Measurements from ENCODE around the gene GREB1. TPM values are rescaled to one million over a fixed set of nuclear protein-coding genes. Genes with fewer than 3 reads are reported as not detected.

GREB1 gene
- total RNA-seq, 1 donor from 2014 or later = 2.7 TPM

DNA sequence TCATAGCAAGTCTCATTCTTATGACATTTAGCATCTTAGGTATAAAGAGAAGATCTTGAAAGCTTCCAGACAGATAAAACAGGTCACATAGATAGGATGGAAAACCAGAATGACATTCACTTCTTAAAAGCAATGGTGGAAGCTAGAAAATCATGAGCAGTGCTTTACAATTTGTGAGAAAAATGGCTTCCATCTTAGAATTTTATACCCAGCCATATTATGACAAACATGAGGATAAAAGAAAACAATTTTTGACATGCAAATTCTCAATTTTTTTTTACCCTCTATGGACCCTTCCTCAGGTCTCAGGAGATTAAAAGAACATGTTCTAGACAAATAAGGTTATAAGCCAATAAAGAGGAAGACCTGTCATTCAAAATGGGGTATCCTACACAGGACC is 129.0 kb downstream of the GREB1 start:
- no peak for DNase-seq

DNA sequence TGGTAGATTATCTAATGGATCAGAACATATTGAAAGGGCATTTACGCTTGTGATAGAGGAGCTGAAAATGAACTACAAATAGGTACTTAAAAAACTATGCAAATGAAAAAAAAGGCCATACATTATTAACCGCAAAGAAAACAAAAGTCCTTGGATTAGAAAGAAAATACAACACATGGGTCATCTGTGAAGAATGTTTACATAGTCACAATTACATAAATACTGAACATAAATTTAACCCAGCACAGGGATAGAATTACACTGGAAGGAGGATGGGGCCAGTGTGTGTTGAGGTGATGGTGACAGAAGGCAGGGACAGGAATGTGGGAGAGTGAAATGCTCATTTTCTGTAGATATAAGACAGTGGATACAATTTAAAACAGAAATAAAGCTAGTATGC is 129.6 kb downstream of the GREB1 start:
- no peak for DNase-seq

DNA sequence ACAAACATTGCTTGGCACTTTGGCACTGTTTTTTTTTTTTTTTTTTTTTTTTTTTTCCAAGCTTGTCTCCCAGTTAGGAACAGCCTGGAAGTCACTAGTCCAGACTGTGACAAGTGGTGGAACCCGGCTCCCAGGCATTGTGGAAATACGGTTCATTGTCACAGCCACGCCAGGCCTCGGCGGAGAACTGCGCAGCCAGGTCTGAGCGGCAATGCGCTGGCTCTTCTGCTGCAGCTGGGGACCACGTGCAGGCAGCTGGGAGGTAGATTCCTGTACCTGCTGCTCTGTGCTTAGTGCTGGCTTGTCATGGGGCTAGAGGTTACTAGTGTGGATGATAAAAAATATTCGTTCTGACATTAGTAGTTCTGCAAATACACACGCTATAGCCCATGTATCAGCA is 131.2 kb downstream of the GREB1 start:
- no peak for DNase-seq

DNA sequence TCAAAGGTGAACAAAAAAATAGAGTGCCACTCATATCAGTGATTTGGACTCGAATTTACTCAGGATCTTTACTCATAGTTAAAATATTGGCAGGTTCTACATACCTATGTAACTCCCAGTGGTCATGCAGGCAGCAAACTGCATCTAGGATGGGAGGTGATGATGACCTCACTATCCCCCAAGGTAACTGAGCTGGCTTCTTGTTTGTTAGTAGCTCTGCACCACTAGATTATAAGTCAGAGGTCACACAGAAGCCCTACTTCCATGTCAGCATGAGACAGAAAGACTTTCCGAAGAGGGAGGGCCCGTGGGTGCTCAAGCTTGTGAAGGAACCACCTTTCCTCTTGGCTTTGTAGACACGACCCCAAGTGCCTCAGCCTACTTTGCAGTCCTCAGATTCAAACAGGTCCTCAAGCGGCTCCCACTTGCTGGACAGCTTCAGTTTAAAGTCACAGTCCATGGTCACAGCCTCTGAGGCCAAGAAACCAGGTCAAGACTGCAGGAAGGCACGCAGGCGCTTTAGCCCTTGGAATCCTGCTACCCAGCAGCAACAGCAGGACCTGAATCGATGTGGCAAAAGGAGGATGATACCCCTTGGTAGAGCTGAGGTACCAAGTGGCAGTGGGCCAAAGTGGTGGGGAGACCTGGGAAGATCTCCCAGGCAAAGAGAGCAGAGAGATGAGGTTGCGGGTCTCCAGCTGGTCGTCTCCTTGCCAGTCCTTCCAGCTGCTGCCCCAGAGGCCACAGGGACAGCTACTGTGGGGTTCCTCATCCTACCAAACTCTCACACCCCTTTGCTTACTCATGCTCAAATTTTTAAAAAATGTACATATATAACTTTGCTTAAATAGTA is 131.9 kb downstream of the GREB1 start:
- no peak for DNase-seq

DNA sequence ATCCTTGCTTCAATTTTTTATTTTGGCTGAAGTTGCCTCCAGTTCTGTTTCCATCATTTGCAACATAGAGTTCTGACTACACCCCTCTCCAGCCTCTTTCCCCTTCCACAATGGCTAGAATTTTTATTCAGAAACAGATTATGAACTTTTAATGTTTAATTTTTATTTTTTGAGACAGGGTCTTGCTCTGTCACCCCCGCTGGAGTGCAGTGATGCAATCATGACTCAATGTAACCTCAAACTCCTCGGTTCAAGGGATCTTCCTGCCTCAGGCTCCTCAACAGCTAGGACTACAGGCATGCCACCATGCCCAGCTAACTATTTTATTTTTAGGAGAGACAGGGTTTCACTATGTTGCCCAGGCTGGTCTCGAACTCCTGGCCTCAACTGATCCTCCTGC is 133.3 kb downstream of the GREB1 start:
- no peak for DNase-seq

DNA sequence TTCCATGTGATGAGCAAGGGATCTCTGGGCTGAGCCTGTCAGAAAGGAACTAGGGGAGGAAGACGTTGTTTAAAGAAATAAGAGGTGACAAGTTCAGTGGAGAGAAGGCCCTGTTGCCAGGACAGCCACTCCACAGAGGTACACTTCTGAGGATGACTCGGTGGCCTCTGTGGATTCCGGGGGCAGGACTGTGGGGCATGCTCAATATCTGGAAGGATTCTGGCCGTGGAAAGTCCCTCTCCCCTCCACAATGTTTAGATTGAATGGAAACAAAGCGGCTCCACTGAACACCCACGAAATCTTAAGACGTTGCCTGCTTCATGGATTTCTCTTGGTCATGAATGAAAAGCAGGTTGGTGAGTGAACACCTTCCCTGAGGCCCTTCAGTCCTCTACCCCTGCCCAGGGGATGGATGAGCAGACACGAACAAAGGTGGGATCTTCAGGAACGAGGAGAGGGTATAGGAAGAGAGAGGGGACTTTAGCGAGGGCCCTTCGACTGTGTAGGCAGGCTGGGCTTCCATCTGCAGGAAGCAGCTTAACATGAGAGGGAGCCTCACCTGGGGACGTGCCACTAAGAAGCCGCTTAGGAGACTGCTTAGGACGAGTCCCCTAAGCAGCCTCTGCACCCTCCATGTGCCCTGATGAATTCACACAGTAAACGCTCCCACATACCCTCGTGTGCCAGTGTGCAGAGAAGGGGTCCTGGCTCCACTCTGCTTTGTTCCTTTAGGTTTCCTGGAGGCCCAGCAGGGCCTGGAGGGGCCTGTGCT is 134.2 kb downstream of the GREB1 start:
- no peak for DNase-seq

DNA sequence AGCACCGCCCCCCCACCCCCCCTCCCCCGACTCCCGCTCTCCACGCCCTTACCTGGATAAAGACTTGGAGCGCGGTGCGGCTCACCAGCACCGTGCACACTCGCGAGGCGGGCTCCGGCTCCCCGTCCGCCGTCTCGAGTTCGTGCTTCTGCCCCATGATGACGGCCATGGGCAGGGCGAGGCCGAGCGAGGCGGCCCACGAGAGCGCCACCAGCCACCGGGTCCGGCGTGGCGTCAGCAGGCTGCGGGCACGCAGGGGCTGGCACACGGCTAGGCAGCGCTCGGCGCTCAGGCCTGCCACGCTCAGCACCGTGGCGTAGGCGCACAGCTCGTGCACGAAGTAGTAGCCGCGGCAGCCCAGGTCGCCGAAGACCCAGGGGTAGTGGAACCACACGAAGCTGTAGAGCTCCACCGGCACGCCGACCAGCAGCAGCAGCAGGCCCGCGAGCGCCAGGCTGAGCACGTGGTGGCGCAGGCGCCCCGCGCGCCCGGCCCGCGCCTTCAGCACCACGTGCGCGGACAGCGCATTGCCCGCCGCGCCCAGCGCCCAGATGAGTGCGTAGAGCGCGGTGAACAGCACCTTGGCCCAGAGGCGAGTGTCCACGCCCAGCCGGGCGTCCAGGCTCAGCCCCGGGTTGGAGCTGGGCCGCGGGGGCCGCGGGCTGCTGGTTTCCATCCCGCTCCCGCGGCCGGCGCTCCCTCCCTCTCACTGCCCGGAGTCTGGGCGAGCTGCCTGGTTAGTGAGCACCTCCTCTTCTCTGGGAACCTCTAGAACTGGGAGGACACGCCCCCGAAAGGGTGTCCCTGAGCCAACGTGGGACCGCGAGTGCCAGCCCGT is 135.8 kb downstream of the GREB1 start, which contains the start of gene NTSR2:
TSS of gene NTSR2 (minus strand) at position 742 of the 838 bp plus-strand sequence. CDS start at position 676, 66 bp downstream.
- DNase-seq = peak; percentile 27

DNA sequence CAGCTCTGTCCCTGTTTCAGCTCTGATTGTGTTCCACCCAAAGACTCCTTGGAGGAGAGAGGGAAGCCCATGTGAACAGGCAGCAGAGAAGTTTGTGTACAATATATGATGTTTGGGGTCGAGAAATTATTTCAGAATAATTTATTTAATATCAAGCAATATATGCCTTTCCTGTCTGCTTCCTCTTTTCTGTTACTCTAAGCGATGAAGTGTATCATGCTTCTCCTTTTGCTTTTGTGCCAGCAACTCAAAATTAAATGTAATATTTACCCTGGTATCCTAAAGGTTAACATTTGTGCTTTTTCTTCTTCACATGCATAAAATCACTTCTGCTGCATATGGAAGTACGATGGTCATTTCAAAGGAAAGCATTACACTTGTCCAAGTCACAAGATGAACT is 138.6 kb downstream of the GREB1 start:
- no peak for DNase-seq

DNA sequence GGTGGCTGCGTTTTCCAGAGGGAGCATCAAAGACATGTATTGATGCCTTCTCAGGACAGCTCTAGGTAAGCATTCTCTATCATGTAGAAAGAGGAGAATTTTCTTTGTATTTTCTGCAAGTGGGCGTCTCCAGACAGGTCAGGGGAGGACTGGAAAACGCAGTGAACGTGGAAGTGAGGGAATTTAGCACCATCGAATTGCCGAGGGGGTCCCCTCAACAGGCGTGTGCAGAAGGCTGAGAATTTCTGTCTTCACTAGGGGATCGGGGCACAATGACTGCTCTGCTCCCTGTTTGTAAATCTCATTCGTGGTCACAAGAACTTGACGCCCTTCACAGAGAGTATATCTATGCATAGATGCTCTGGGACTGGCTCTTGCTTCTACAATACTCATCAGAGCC is 141.1 kb downstream of the GREB1 start:
- no peak for DNase-seq

DNA sequence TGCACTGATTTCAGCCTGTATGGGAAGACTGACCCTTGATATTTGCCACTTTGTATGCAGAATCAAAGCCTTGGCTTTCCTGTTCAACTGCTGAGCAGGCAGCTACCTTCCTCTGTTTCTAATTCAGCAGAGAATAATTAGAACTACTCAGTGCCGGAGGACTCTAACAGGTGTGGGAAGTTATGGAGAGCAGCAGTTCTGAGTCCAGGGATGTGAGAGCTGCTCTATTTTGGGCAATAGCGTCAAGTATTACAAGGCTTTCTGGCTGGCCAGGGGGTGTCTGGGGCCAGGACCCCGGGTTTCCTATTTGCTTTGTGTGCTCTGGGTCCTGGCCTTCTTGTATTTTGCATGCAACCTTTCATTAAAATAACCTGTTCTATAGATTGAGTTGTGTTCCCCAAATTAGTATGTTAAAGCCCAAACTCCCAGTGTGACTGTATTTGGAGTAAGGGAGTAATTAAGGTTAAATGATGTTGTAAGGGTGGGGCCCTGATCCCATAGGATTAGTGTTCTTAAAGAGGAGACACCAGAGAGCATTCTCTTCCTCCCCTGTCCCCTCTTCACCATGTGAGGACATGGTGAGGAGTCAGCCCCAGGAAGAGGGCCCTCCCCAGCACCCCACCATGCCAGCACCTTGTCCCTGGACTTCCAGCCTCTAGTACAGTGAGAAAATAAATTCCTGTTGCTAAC is 141.7 kb downstream of the GREB1 start:
- no peak for DNase-seq

DNA sequence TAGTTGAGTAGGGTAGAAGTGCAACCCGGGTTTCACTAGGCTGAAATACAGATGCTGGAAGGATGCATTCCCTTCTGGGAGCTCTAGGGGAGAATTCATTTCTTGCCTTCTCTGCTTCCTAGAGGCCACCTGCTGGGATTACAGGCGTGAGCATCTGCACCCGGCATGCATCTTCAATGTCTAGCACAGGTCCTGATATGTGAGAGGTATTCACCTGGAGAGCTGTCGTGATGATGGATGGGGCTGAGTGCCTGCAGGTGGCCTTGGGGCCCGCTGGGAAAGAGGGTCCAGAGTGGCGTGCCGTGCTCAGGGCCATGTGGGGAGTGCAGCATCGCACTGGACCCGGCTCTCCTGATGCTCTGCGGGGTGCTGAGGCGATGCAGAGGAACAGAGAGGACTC is 142.8 kb downstream of the GREB1 start:
- no peak for DNase-seq

DNA sequence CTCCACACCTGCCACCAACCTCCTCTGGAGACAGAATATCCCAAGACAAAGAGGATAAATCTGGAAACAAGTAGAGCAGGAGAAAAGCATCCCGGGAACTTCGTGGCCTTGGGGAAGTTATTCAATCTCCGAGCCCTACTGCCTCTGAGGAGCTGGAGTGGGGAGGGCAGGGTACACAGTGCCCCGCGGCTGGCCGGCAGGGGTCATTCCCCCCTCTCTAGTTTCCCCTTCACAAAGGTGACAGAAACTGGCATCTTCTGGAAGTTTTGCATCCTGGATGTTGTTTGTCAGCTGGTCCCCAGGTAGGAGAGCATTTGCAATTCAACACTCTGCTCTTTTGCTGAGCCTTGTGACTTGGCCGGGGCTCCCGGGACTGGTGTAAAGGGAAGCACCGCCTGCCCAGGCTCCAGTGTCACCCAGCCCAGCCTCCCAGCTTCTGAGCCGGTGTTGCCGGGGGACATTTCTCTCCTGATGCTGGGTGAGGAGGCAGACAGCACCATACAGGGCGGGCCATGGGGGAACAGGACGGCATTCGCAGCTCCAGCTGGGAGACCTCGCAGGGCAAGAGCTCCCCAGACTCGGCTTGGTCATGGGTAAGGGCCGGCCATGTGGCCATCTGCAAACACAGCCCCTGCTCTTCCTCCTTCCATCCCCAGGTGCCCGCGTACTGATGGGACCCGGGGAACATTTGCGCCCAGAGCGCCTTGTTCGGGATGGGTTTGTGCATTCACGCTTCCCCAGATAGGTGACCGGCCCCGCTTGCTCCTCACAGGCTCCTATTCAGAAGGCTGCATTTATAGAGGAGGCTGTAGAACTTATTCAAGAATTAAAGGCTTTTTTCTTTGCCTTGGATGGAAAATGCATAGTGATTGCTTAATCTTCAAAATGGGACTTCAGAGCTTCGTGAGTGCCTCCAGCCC is 143.6 kb downstream of the GREB1 start:
- no peak for DNase-seq

DNA sequence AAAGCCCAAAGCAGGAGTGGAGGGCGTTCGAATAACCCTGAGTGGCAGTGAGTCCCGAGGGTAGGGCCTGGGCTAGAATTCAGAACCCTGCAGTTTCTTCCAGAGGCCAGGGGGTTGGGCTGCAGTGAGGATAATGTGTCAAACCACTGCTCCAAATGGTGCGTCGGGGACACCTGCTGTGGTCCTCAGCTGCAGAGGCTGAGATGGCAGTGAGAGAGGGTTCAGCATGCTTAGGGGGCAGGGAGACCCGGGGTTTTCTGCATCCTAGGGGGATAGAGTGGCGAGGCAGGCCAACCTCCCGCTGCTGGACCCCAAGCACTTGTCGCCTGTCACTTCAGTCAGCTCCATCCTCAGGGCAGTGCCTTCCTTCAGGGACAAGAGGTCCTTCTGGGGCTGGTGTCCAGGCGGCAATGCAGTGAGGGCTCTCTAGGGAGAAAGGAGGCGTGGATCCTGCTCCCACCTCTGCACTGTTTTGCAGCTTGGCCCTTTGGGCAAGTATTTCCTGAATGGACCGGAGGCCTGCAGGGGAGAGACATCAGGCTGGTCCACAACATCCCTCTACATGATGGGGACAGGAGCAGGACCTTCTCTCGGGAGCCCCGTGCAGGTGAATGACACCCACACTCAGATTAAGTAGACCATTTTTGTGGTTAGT is 144.6 kb downstream of the GREB1 start:
- no peak for DNase-seq

DNA sequence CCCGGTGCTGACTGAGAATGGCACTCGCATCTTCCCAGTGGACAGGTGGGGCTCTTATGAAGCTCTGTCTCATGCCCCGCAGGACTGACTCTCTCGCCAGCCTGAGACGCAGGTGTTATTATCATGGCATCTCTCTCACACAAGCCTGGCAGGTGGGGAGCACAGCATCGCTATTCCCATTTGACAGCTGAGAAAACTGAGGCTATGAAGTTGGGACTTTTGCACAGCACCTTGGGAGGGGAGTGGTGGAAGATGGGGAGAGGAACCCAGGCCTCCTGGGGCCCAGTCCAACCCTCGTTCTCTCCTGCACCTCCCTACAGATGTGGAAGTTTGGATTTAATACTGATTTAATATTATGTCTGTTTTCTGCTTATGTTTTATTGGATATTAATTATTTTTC is 145.2 kb downstream of the GREB1 start:
- DNase-seq = no peak

DNA sequence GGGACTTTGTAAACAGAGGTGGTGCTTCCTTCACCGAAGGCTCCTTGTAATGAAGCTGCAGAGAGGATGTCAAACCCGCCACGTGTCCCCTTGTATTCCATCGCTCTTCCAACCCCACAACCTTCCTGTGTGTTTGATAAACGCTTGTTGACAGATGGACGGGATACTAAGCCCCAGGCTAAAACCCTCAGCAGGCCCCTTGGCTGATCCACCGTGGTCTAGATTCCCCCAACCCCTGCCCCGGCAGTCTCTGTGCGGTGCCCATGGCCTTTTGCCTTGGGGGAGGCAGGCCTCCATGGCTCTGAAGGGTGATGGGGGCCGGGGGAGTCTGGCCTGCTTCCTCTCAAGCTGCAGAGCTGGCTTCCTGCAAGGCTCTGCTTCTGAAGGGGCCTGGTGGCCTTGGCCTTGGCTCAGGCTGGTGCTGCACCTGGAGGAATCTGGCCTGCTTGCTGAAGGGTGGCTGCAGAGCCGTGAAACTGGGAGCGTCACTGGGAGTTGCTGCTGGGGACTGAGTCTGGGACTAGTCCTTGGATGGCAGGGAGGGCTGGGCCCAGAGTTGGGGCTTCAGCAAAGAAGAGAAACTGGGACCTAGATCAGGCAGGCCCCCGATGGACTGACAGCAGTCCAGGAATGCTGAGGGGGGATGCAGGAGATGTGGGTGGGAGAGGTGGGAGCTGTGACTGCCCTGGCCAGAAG is 145.8 kb downstream of the GREB1 start:
- DNase-seq = no peak

DNA sequence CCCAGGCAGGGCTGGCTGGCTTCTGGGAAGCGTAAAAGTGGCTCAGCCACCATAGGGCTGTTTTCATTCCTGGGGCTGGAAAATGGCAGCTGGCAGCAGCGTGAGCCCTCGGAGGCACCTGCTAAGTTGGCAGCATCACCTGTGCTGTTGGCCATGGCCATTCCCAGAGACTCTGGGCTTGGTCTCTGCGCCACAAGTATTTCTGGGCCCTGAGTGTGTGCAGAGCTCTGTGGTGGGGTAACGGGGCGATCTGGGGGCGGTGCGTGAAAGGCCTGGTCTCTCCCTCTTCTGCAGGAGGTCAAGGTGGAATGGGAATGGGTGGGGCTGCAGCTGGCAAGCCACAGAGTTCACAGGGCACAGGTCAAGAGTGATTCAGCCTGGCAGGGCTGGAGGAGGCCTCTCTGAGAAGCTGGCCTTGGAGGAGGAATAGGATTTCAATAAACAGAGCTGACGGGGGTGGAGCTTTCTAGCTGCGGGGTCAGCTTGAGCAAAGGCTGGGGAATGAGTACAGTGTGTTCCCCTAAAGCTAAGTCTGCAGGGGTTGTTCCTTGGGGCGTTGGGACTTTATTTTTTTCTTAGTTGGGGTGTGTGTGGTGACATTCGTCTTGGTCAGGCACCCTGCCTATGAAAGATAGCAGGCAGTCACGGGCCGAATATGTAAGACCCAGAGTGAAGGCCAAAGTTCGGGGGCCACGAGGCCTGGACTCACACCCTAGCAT is 146.5 kb downstream of the GREB1 start:
- no peak for DNase-seq

DNA sequence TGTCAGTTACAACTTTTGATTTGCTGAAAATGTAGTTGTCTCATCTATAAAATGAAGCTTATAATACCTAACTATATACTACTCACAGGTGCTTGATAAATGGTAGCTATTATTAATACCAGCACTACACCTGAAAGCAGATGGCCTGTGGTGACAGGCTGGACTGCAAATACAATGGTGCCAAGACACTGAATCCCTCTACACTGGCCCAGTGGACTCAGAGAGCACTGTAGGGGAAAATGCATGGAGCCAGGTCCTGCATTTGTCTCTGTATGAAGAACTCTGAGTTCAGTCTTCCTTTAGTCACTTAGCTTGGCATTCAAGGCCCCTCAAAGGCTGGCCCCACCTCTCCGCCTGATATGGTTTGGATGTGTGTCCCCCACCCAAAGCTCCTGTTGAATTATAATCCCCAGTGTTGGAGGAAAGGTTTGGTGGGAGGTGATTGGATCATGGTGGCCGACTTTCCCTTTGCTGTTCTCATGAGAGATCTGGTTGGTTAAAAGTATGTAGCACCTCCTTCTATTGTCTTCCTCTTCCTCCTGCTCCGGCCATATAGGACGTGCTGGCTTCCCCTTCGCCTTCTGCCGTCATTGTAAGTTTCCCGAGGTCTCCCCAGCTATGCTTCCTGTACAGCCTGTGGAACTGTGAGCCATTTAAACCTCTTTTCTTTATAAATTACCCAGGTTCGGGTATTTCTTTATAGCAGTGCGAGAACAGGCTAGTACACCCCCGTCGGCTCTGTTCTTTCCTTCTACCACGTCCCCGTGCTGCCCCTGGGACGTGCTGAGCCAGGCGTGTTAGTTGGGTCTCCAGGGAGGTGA is 147.3 kb downstream of the GREB1 start:
- DNase-seq = no peak

Data from skin of body (tissue), 2 donors.